Adrenal gland (tissue), 12 donors: ENCODE measurements around the gene ATP2B3. TPM values are rescaled to one million over a fixed set of nuclear protein-coding genes. Genes with fewer than 3 reads are reported as not detected.

Source experiments
- DNase-seq, 7 donors: peaks; one replicate each; pipeline ENCODE4 v3.0.0-alpha.2; 2019 to 2020
- H3K27ac ChIP-seq, 5 donors: fragments of 200-600 bp; sonication (generic) in 4 of 5; 1 replicate in 3 of 5; 2 replicates in 2 of 5; pipeline versions ENCODE4 v1.5.1 to v1.8.0; 2016 to 2020; ENCODE audit warnings: mild to moderate bottlenecking in 1 of 5
- H3K27me3 ChIP-seq: fragments of 200-600 bp; 2 replicates; pipeline ENCODE4 v1.8.0; 2021
- H3K36me3 ChIP-seq, 2 donors: fragments of 200-600 bp; replicated peaks in 1 of 2; 1 replicate in 1 of 2; 2 replicates in 1 of 2; pipeline versions ENCODE4 v1.5.1 to v1.8.0; 2018 to 2022
- H3K4me1 ChIP-seq, 2 donors: fragments of 200-600 bp; replicated peaks in 1 of 2; 1 replicate in 1 of 2; 2 replicates in 1 of 2; pipeline versions ENCODE4 v1.5.1 to v1.8.0; 2018 to 2021
- H3K4me3 ChIP-seq, 4 donors: fragments of 200-600 bp; sonication (generic) in 3 of 4; one replicate each; pipeline ENCODE4 v1.5.1; 2016 to 2018
- H3K9me3 ChIP-seq, 3 donors: fragments of 200-600 bp; sonication (generic) in 1 of 3; replicated peaks in 1 of 3; 1 replicate in 2 of 3; 2 replicates in 1 of 3; pipeline versions ENCODE4 v1.5.1 to v1.8.0; 2016 to 2021
- CTCF ChIP-seq, 6 experiments: fragments of 450-650 bp in 4 of 6; fragments of 200-600 bp in 2 of 6; sonication (generic) in 1 of 6; IDR thresholded peaks; 1 replicate in 5 of 6; 2 replicates in 1 of 6; pipeline versions ENCODE4 v1.5.1 to v1.8.0; 2016 to 2021; ENCODE audit warnings: antibody characterized with exemption in 6 of 6, mild to moderate bottlenecking in 2 of 6, moderate library complexity in 1 of 6
- POLR2A ChIP-seq, 2 donors: fragments of 450-650 bp; IDR thresholded peaks; one replicate each; pipeline ENCODE4 v1.6.1; 2017; ENCODE audit warnings: antibody characterized with exemption in 2 of 2, mild to moderate bottlenecking in 2 of 2, moderate library complexity in 1 of 2
- WGBS, 4 donors: extraction: QIAGEN DNeasy Blood & Tissue Kit in 2 of 4; methylation state at CpG; one replicate each; pipeline versions ENCODE4 v1.1.5 to v1.1.7; 2013 to 2017; 5-methylcytosine and 5-hydroxymethylcytosine counted together
- intact Hi-C, 2 donors: fragments of 100-400 bp; cut with DNase I; formaldehyde crosslinking; loops; one replicate each; pipeline versions ENCODE4 v1.14.1 to v1.15.0; 2022 to 2023
- polyA plus RNA-seq, 3 donors: library from polyadenylated mRNA; stranded (reverse); fragments of 200-250 nt in 2 of 3; fragments of 350-450 nt in 1 of 3; fragmentation: Illumina TruSeq in 1 of 3; extraction: RNeasy Lipid Tissue Mini Kit (QIAGEN cat#74804) in 1 of 3; gene quantifications; one replicate each; pipeline ENCODE4 v1.2.3, GENCODE V29; 2013 to 2014
- total RNA-seq, 9 donors: library from RNA; depleted of rRNA in 4 of 9; stranded (reverse); fragments of >200 nt in 4 of 9; fragments of 120-200 nt in 1 of 9; fragmentation: NEBNext Ultra II Directional in 1 of 9; extraction: Animal tissue kit (Norgen Biotek cat#: 25700) in 1 of 9; gene quantifications; one replicate each; pipeline versions ENCODE4 v1.1.0 to v1.2.4, GENCODE V29; 2013 to 2023
- donor health status: healthy with polysubstance abuse.
- donor health status: Bipolar disorder and iron deficiency.
- donor health status: DM: yes; HTN: yes; CAD: no.
- donor health status: DM: no; HTN: no; CAD: no.
- donor health status: DM: no; HTN: no; CAD: no.
- donor health status: DM: yes; HTN: yes; CAD: no.

Gene ATP2B3
- total and polyA plus RNA-seq, 12 donors: 1.1 to 46.4 (median 15.4) TPM

GRCh38 chrX:153583433-153583832, 66.0 kb downstream of the ATP2B3 start:
- intact Hi-C loops: no loop called here
- no peak for DNase-seq
- TF ChIP-seq CTCF (IDR thresholded peaks at IDR 0.05): no peak
- no peak for TF ChIP-seq POLR2A (IDR thresholded peaks at IDR 0.05)
- no peak overlapping the region for H3K27ac ChIP-seq
- 58 to 100% (median 85%) methylated on average over 1 to 2 of the region's 2 CpGs; no CpG with 5 or more reads in 1 of the 4 donors for WGBS, 4 donors
- H3K36me3 ChIP-seq: peaks cover 0 to 3% of the 10 kb centered on the region in 2 donors
- no peaks in the 10 kb centered on the region for H3K4me1 ChIP-seq
- H3K27me3 ChIP-seq: peaks cover 6% of the 10 kb centered on the region
- no peak overlapping the region for H3K4me3 ChIP-seq
- no peaks in the 10 kb centered on the region for H3K9me3 ChIP-seq

DNA sequence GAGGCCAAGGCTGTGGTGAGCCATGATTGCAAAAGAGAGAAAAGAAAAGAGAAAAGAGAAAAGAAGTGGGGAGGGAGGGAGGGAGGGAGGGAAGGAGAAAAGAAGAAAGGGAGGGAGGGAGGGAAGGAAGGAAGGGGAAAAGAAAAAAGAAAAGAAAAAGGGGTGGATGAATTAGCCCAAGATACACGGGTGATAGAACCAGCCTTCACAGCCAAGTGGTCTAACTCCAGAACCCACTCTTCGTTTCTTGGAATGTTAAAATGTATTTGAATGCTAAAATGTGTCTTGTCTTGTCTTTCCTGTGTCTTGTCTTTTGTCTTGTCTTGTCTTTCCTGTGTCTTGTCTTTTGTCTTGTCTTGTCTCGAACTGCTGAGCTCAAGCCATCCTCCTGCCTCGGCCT, 68.4 kb downstream of the ATP2B3 start:
- peaks cover 0 to 3% of the 10 kb centered on the region in 2 donors for H3K36me3 ChIP-seq
- intact Hi-C loops: no loop called here
- no peak overlapping the region for H3K4me3 ChIP-seq
- TF ChIP-seq POLR2A (IDR thresholded peaks at IDR 0.05) (no peak), CTCF (IDR thresholded peaks at IDR 0.05) (no peak)
- H3K9me3 ChIP-seq: no peaks in the 10 kb centered on the region
- DNase-seq: no peak
- H3K27me3 ChIP-seq: peaks cover 1% of the 10 kb centered on the region
- no peaks in the 10 kb centered on the region for H3K4me1 ChIP-seq
- WGBS, 4 donors: 78 to 97% (median 87%) methylated on average over 4 of the region's 4 CpGs
- H3K27ac ChIP-seq: no peak overlapping the region

GRCh38 chrX:153587342-153587741, 69.9 kb downstream of the ATP2B3 start:
- H3K9me3 ChIP-seq: no peaks in the 10 kb centered on the region
- no peaks in the 10 kb centered on the region for H3K4me1 ChIP-seq
- no peak overlapping the region for H3K27ac ChIP-seq
- 88 to 92% (median 91%) methylated on average over 1 to 10 of the region's 10 CpGs for WGBS, 4 donors
- H3K27me3 ChIP-seq: no peaks in the 10 kb centered on the region
- intact Hi-C loops: no loop called here
- peaks cover 0 to 8% of the 10 kb centered on the region in 2 donors for H3K36me3 ChIP-seq
- no peak for DNase-seq
- TF ChIP-seq CTCF (IDR thresholded peaks at IDR 0.05) (no peak), POLR2A (IDR thresholded peaks at IDR 0.05) (no peak)
- H3K4me3 ChIP-seq: no peak overlapping the region

DNA sequence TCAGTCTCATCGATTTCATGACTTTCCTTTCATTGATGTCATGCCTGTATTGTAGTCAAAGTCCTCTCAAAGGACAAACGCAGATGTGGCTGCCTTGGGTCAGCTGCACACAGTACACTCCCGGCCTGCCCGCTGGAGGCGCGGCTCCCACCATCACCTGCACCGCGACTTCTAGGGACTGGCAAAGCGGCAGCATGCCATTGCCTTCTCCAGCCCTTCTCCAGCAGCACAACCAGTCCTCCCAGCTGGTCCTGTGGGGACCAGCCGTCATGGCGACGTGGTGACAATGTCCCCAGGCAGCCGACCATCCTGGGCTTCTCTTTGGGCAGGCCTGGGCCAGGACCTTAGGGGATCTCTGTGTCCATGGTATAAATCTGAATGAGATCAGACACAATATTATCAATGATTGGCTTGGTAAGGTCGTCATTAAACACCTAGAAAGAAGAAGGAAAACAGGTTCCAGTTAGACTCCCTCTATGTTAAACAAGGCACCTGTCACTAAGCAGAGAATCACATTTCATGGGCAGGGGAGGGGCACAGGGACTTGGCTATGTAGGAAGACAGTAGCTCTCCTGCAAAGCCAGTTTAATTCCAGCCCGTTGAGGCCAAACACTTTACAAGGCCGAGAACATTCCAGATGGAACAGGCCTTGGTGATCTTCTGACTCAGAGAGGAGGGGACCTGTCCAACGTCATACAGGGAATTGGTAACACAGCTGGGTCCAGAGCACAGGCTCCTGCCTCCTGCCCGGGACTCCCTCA, 70.8 kb downstream of the ATP2B3 start:
- Histone ChIP-seq H3K27me3 (no peaks in the 10 kb centered on the region), H3K36me3 (peaks cover 0 to 8% of the 10 kb centered on the region in 2 donors), H3K4me1 (no peaks in the 10 kb centered on the region), H3K9me3 (no peaks in the 10 kb centered on the region), H3K27ac (no peak overlapping the region), H3K4me3 (no peak overlapping the region)
- intact Hi-C loops: no loop called here
- 85 to 99% (median 87%) methylated on average over 9 to 18 of the region's 18 CpGs for WGBS, 4 donors
- no peak for TF ChIP-seq CTCF (IDR thresholded peaks at IDR 0.05)
- TF ChIP-seq POLR2A (IDR thresholded peaks at IDR 0.05): no peak
- no peak for DNase-seq
